Peyer's patch (tissue), 4 donors: Measurements from ENCODE around the gene POM121.
"Not testable (repeated sequence)": the region's sequence is repeated elsewhere in the genome, so short reads cannot be mapped to it uniquely, and the experiment has no call there.

ENCODE experiments used
- POLR2A ChIP-seq, 2 donors: fragments of 450-650 bp; IDR thresholded peaks; one replicate each; pipeline ENCODE4 v1.5.1; 2017; ENCODE audit warnings: antibody characterized with exemption in 2 of 2, mild to moderate bottlenecking in 2 of 2, moderate library complexity in 2 of 2
- TF ChIP-seq, protein P1 (sequence below), 6 experiments: fragments of 450-650 bp in 4 of 6; fragments of 200-600 bp in 2 of 6; sonication (generic) in 1 of 6; IDR thresholded peaks; one replicate each; pipeline ENCODE4 v1.5.1; 2017 to 2019; ENCODE audit warnings: antibody characterized with exemption in 6 of 6, mild to moderate bottlenecking in 3 of 6, moderate library complexity in 1 of 6

DNA sequence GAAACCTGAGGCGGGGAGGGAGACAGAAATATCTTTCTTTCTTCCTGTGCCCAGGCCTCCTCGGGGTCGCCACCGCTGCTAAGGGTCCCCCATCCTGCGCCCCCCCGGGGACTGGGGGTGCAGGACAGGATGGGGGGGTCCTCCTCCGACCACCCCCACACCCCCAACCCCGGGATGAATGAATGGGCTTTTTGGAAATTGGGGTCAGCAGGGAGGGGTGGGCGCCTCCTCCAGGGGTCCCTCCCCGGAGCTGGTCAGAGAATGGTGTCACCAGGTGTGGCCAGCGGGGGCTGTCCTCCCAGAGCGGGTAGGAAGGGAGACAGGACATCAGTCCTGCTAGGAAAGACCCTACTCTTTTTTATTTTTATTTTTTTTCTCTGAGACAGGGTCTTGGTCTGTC, 51.5 kb downstream of the POM121 start:
- TF ChIP-seq, protein P1, sequence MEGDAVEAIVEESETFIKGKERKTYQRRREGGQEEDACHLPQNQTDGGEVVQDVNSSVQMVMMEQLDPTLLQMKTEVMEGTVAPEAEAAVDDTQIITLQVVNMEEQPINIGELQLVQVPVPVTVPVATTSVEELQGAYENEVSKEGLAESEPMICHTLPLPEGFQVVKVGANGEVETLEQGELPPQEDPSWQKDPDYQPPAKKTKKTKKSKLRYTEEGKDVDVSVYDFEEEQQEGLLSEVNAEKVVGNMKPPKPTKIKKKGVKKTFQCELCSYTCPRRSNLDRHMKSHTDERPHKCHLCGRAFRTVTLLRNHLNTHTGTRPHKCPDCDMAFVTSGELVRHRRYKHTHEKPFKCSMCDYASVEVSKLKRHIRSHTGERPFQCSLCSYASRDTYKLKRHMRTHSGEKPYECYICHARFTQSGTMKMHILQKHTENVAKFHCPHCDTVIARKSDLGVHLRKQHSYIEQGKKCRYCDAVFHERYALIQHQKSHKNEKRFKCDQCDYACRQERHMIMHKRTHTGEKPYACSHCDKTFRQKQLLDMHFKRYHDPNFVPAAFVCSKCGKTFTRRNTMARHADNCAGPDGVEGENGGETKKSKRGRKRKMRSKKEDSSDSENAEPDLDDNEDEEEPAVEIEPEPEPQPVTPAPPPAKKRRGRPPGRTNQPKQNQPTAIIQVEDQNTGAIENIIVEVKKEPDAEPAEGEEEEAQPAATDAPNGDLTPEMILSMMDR (IDR thresholded peaks at IDR 0.05) = not testable (repeated sequence)
- not testable (repeated sequence) for TF ChIP-seq POLR2A (IDR thresholded peaks at IDR 0.05)
